HG03558 (cell line): ENCODE measurements around the gene NID2.

Experiments used
- ATAC-seq: cut with Tn5 transposase; IDR thresholded peaks from one replicate; pipeline ENCODE4 v1.9.1; 2021; ENCODE audit warnings: moderate number of reproducible peaks; ENCODE audit not compliant: unreplicated experiment; ENCODE audit errors: extremely low read depth

NID2 gene

GRCh38 chr14:52031781-52032180 lies 37.1 kb downstream of the NID2 start:
- no peak for ATAC-seq

GRCh38 chr14:52029881-52030280 lies 39.0 kb downstream of the NID2 start:
- ATAC-seq = no peak

- no peak for ATAC-seq
These were observed 42.0 kb downstream of the NID2 start for GRCh38 chr14:52026901-52027300.

- no peak for ATAC-seq
These were observed 42.7 kb downstream of the NID2 start for GRCh38 chr14:52026017-52026660.

- ATAC-seq = no peak
These were observed 43.5 kb downstream of the NID2 start for GRCh38 chr14:52025310-52025709.

- no peak for ATAC-seq
These were observed 45.3 kb downstream of the NID2 start for GRCh38 chr14:52023518-52023917.

GRCh38 chr14:52021957-52022600 lies 46.8 kb downstream of the NID2 start:
- ATAC-seq = peak; percentile 82

- no peak for ATAC-seq
These were observed 47.8 kb downstream of the NID2 start for GRCh38 chr14:52020866-52021717.

- ATAC-seq = no peak
These were observed 48.6 kb downstream of the NID2 start for GRCh38 chr14:52020161-52020714.

- ATAC-seq = no peak
These were observed 49.9 kb downstream of the NID2 start for GRCh38 chr14:52018970-52019369.

- no peak for ATAC-seq
These were observed 50.6 kb downstream of the NID2 start for GRCh38 chr14:52018252-52018651.

- ATAC-seq = no peak
These were observed 53.3 kb downstream of the NID2 start for GRCh38 chr14:52015411-52016030.

GRCh38 chr14:52014601-52015267 lies 54.1 kb downstream of the NID2 start:
- no peak for ATAC-seq

- ATAC-seq = no peak
These were observed 54.8 kb downstream of the NID2 start for GRCh38 chr14:52013984-52014600.

GRCh38 chr14:52012635-52013034 lies 56.2 kb downstream of the NID2 start:
- no peak for ATAC-seq

- no peak for ATAC-seq
These were observed 57.3 kb downstream of the NID2 start for GRCh38 chr14:52011523-52011922.

GRCh38 chr14:52010173-52010693 lies 58.6 kb downstream of the NID2 start:
- ATAC-seq = no peak

GRCh38 chr14:52008136-52008535 lies 60.7 kb downstream of the NID2 start:
- no peak for ATAC-seq

GRCh38 chr14:52007637-52008036 lies 61.2 kb downstream of the NID2 start:
- ATAC-seq = no peak
